GM12801 (cell line): ENCODE results near the gene ZEB2.

Source experiments
- CTCF ChIP-seq: IDR thresholded peaks from one replicate; pipeline ENCODE4 v1.5.1; 2011; ENCODE audit warnings: control low read depth; ENCODE audit not compliant: insufficient read length; ENCODE audit errors: extremely low read depth

The ZEB2 gene

GRCh38 chr2:144511937-144512336, 8.0 kb downstream of the ZEB2 start:
- TF ChIP-seq CTCF = no peak

GRCh38 chr2:144511226-144511810, 8.6 kb downstream of the ZEB2 start:
- no peak for TF ChIP-seq CTCF

GRCh38 chr2:144510294-144510991, 9.5 kb downstream of the ZEB2 start:
- TF ChIP-seq CTCF = no peak

GRCh38 chr2:144509879-144510221, 10.1 kb downstream of the ZEB2 start:
- TF ChIP-seq CTCF = no peak

- TF ChIP-seq CTCF = no peak
These were observed 10.7 kb downstream of the ZEB2 start for GRCh38 chr2:144509001-144509878.

- TF ChIP-seq CTCF = no peak
These were observed 11.6 kb downstream of the ZEB2 start for GRCh38 chr2:144508172-144508851.
